HG02973 (cell line): Measurements from ENCODE around the gene IRF2BPL.
"Not testable (repeated sequence)": the region's sequence is repeated elsewhere in the genome, so short reads cannot be mapped to it uniquely, and the experiment has no call there.

Experiments
- ATAC-seq: cut with Tn5 transposase; IDR thresholded peaks from one replicate; pipeline ENCODE4 v1.9.1; 2021; ENCODE audit warnings: moderate library complexity; ENCODE audit not compliant: unreplicated experiment

The IRF2BPL gene

DNA sequence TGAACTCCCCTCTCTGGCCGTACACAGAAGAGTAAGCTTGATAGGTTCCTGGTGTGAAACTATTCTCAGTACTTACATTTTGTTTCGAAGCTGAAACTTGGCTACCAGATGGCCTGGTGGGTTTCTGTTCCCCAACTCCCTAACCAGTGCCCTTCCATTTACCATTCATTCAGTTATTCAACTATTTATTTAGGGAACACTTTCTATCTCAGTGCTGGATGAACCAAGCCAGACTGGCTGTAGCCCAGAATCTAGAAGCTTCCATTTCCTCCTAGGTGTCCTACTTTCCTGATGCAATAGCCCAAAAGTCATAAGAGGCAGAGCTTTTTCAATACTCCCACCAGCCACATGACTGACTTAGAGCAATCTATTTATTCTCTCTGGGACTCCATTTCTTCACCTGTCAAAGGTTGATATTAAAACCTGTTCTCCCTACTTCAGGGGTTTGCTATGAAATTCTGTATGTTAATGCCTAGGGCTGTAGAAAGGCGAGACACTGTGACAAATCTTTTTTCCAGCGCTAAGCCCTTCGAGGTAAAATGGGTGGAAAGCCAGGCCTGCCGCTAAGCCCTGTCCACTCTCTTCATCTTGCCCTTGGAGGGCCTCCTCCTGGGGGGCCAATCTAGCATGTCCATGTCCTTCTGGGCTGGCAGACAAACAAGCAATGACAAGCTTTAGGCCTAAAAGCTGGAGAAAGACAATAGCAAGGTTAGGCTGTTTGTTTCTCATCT is 8.1 kb upstream of the IRF2BPL start:
- ATAC-seq = no peak

DNA sequence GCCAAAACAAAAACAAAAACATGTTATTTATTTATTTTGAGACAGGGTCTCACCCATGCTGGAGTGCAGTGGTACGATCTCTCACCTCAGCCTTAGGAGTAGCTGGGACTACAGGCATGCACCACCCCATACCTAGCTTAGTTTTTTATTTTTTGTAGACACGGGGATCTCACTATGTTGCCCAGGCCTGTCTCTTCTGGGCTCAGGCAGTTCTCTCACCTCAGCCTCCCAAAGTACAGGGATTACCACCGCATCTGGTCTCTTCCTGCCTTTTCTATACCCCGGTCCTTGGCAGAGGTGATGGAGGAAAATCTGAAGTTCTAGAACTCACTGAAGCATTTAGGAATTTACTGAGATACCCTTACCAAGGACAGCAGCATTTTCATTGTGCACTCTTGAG is 6.8 kb upstream of the IRF2BPL start:
- ATAC-seq = no peak

DNA sequence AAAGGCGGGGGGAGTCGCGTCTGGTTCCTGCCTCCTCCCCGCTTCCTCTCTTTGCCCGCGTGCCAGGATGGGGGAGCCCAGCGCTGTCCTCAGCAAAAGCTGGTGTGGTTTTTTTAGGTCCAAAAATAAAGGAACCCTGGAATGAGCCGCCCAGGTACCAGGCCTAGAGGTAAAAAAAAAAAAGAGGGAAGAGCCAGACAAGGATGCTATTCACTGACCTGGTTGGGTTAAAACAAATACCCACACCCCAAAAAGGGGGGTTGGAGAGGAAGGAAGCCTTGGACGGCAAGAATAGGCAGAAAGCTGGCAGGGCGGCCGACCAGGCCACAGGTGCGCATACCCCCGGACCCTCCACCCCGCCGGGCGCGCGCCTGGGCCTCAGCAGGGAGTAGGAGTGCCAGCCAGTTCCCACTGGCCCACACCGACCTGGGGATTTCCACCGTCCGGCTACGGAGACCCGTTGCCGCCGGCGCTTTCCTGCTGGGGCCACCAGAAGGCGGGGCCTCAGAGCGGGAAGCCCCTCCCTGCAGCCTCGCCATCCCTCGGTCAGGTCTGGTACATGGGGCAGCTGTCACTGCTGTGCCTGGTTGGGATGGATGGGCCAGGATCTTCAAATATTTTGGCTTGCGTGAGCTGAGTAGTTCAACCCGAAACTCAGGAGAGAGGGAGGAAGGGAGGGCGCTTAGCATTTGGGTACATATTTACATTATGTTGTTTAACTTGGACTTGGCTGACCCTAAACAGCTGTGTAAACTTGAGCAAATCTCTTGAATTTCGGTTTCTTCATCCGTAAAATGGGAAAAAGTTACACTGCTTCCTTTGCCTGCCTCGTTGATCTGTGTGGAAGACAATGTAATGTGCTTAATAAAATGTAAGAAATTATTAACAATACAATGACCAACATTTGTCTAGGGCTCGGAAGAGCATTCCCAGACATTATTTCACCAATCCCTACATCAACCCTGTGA is 5.4 kb upstream of the IRF2BPL start:
- ATAC-seq = peak; percentile 71

DNA sequence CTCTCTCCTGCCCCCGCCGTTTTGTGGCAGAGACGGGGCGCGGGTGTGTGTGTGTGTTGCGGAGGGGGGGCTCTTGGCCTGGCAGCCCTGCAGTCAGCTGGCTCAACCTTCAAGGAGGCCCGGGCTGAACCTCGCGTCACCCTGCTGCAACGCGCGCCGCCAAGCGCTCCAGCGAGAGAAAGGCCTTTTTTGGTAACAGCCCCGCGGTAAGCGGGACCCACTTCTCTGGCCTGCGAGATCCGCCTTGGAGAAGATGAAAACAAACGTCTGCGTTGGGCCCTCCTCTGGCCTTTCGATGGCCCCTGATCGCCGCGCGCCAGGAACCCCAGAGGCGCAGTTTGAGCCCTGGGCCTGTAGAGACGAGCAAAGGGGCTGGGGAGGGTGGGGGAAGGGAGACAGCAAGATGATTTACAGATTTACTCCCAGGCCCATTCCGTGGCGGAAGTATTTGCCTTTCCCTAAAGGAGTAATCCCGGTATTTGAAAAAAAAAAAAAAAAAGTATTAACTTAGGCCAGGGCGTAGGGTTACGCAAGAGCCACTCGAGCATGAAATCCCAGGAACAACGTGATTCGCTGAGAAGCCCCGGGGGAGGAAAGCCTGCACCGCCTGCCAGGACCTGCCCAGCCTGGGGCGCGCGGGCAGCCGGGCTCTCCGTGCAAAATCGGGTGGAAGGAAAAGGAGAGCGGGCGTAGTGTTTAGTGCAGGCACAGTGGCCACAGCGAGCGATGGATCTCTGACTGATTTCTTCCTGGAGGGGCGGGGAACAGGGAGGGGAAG is 4.5 kb upstream of the IRF2BPL start:
- no peak for ATAC-seq

DNA sequence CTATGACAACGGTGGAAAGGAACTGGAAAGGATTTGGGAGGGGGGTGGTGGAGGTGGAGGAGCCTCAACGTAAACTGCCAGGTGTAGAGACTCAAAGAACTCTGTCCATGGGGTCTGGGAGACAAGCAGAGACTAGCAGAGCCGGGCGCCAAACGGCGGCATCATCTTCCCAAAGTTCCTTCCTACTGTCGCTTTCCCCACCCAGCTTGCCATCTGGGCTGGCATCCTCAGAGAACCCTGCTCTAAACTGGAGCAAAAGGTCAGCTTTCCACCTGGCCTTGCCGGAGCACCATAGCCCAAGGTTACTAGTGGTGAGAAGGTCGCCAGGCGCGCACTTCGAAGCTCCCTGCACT is 4.0 kb upstream of the IRF2BPL start:
- ATAC-seq = no peak

DNA sequence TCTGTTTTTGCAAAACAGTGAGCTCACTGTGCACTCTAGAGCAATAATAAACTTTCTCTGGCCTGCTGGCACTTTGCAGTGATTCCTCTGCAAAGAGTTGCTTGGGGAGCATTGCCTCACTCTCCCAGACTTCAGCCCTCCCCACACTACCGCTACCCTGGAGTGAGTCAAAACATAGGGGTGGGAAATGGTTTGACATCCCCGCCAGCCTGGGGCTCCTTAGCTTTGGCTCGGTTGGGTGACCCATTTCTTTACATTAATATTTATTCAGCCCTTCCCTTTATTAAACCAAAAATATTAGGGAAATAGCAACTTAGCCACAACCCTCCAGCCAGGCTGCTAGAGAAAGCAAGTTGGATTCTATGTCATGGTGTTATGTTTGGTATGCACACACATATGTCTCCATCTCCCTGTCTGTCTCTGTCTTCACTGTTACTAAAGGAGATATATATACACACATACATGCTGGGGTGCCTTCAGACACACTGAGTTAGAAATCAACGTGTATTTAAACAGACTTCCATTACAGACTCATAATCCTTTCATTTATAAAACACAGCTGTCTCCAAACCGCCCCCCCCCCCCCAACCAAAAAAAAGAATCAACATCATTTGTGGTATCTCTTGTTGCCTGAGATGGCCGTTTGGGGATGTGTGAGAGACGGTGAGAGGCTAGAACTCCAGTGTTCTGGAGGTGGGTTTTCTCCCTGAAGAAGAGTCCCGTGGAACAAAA is 3.4 kb upstream of the IRF2BPL start:
- no peak for ATAC-seq

DNA sequence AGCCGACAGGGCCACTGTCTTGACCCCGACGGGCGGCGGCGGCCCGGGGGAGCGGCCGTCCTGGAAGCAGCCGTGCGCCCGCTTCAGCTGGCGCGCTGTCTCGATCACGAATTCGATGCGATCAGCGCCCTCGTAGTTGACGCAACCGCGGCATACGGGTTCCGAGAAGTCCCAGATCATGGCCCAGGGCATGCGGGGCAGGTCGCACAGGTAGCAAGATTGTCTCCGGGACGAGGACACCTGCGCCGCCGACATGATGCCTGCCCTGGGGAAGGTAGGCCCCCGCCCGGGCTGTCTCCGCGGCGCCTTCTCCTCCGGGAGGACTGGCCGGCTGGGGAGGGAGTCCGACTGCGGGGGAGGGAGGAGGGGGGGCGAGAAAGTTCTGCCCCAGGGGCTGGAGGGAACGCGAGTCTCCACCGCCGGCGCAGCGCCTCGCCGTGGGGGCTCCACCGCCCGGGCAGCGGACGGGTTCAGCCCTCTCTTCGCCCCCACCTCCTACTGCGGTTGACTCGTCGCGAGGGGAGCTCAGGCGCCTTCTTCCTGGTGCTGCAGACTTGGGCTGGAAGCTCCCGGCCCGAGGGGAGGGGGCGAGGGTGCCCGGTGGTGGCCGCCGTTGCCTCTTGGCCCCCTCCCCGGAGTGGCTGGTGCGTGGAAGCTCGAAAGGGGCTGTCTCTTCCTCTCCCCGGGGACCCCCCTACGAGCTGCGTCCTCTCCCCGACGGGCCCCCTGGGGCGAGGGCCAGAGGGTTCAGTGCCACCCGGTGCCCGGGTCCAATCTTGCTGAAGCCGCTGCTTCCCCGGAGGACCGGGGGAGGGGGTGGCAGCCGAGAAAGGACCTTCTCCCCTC is 747 bp downstream of the IRF2BPL start:
- peak; percentile 27 for ATAC-seq

DNA sequence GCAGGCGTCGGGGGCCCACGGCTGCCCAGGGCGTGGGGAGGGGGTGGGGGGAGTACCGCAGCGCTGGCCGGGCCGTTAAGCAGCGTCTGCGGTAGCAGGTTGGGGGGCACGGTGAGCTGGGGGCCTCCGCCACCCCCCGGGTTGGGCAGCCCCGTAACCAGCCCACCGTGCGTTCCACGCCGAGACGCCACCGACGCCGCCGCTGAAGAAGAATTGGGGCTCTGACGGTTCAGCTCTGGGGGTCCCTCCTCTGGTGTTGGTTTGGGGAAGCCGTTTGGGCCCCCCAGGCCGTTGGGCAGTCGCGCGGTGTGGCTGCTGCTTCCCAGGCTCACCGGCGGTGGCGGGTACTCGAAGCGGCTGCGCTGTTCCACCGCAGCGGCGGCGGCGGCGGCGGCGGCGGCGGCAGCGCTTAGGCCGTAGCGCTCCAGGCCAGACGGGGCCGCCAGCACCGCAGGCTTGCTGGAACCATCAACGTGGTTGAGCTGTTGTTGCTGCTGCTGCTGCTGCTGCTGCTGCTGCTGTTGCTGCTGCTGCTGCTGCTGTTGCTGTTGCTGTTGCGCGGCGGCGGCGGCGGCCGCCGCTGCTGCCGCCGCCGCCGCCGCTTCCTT is 1.5 kb downstream of the IRF2BPL start:
- peak; percentile 18 for ATAC-seq

DNA sequence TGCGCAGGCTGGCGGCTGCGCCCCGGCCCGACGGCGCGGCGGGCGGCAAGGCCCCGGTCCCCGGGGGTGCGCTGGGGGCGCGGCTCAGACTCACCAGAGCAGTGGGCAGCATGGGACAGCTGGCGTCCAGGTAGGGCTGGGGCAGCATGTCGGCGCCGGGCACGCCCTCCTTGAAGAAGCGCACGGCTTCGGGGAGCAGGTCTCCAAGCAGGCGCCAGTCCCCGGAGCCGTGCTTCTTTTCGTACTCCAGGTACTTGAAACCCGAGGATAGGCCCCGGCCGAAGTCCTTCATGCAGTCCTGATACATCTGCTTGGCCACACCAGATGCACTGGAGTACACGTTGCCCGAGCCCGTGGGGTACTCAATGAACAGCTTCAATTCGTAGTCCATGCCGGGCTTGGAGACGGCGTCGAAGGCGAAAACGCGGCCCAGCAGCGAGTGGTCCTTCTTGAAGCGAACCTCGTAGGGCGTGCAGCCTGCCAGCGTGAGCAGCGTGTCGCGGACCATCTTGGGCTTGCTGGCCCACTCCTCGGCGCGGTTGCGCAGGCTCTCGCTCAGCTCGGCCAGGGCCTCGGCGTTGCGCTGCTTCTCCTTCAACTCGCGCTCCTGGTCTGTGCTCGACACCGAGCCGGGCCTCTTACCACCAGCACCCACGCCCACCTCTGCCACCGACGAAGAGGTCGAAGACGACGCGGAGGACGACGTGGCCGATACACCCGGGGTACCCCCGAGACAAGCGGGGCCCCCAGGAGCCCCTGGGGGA is 2.2 kb downstream of the IRF2BPL start:
- ATAC-seq = no peak

DNA sequence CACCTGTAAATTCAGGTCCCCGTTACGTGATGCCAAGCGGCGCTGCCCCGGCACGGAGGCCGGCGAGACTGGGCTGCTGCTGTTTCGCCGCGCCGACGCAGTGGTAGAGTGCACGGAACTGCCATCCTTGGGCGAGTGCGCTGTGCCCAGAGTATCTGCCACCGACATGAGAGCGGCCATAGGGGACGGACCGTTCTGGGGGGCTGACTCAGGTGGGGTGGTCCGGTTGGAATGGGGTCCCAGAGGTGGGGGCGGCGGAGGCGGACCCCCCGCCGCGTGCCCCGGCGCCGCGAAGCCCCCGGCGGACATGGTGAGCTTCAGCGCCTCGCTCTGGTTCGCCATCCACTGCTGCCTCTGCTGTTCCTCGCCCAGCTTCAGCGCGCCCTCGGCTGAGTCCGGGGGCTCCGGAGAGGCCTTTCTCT is 2.8 kb downstream of the IRF2BPL start:
- ATAC-seq = no peak

DNA sequence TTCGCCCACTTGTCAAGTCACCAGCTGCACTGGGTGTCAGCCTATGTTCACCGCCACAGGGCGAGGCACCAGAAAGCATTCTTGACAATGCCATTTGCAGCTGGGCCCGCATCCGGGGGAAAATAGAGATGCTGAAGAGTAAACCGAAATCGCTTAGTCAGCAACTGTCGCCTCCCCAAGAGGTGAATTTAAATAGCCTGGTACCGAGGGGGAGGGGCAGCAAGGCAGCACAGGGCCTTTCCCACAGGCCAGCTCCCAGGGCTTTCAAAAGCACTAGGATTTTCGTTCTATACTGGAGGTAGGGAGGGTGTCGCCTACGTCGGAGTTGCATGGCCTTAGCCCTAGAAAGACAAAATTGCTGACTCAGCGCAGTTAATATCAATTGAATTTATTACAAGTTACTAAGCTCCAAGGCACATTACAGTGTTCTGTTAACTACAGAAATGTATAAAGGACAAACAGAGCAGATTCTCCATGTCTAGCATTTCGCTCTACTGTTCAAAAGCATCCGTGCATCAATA is 4.3 kb downstream of the IRF2BPL start:
- ATAC-seq = no peak

DNA sequence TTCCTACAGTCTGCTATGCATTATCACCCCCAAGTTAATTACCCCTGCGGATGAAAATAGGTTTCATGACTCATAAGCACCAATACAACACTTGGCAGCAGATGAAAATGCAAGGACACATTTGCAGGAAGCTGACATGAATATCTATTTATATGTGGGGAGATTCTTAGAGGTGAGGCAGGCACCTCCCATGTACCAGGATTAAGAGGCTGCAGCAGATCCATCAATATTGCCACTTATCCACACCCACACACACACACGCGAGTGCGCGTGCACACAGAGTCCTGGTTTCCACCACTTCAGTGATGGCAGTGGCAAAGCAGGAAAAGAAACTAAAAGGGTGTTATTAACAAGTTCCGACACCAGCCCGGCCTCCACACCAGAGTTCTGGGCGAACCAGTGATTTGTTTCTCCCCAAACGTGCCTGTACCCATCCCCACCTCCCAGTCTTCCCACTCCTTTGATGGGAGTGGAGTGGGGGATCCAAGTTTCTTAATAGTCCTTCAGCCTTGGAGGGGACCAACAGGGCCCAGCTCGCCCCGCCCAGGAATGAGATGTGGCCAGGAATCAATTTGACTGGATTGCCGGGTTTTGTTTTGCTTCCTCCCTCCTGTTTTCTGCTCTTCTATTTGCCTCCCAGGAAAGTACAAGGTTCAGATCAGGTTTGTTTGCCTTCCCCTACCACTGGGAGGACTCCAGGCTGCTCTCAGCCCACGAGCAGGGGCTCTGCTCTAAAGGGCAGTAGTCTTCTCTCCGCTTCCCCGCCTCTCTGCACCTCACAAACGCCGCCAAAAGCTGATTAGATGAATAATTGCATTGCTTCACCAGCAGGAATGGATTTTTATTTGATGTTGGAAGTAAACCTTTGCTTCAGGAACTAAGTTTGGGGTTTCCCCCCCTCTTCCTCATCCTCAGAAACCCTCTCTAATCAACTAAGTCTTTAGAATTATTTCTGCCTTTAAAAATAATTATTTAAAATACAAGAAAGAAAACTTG is 5.2 kb downstream of the IRF2BPL start:
- ATAC-seq = no peak

DNA sequence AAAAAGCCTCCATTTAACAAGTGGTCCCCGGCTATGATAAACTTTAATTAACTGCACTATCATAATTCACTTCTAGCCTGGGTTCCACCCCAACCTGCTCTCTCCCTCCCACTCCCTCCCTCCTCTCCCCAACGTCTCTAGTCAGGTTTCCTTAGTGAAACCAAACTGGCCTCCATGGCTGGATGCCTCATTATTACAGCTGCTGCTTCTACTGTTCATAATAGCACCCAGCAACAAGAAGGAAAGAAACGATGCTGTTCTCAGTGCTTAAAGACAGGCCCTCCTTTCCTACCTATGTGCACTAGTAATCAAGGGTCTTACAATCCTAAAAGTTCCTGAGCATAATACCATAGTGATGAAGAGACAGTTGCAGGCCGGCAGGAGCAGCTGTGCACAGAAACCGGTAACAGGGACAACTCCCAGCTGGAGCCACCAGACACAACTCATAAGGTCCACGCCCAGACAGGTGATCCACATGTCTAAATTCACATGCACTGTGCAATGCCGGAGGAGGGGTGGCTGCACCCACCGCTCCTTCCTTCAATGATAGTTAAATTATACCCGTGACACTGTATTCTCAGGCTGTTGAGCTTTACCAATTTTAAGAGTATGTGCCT is 6.2 kb downstream of the IRF2BPL start:
- peak; percentile 51 for ATAC-seq

DNA sequence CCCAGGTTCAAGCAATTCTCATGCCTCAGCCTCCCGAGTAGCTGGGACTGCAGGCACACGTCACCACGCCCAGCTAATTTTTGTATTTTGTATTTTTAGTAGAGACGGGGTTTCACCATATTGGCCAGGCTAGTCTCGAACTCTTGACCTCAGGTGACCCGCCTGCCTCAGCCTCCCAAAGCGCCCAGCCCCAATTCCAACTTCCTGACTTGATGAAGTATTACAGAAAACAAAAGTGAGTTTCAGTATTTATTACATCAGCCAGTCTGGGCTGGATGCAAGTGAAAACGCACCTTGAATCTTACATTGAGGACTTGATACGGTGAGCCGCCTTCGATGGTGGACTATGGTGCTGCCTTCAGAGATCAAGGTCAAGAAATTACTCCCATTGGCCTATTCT is 7.1 kb downstream of the IRF2BPL start:
- not testable (repeated sequence) for ATAC-seq

DNA sequence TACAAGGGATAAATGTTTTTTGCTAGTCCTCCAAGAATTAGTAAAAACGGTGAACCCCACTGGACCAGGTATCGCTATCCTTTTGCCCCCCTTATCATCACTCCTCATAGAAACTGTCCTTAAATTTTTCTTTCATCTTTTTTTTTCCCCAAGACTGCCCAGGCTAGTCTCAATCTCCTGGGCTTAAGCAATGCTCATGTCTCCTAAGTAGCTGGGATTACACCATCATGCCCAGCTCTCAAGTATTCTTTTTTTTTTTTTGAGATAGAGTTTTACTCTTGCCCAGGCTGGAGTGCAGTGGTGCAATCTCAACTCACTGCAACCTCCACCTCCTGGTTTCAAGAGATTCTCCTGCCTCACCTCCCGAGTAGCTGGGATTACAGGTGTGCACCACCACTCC is 9.7 kb downstream of the IRF2BPL start:
- ATAC-seq = no peak

DNA sequence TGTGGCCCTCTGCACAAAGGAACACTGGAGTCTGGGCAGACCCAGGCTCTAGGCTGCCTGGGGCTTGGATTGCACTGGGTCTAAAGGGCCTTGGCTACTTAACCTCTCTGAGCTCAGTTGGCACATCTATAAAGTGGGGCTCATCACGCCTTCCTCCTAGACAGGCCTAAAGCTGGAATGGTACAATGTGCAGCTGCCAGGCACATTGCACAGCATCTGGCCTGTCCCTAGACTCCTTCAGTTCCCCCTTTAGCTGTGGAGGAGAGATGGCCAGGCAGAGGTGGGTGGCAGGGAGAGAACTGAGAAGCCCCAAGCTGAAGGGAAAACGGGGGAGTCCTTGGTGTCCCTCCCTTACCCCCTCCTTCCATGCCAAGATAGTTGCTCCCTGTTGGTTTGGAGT is 10.8 kb downstream of the IRF2BPL start:
- ATAC-seq = no peak

DNA sequence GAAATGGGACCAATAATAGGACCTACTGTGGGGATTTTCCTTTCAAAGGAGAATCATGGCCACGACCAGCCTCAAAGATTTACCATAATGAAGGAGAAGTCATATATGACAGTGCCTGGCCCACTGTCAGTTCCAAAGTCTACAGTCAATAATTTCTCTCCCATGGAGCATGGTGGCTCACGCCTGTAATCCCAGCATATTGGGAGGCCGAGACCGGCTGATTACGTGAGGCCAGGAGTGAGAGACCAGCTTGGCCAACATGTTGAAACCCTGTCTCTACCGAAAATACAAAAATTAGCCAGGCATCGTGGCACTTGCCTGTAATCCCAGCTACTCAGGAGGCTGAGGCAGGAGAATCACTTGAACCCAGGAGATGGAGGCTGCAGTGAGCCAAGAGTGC is 13.8 kb downstream of the IRF2BPL start:
- no peak for ATAC-seq
